HCT116 (cell line): ENCODE measurements around the gene AK4.

Source experiments
- CTCF ChIP-seq, 3 experiments: fragments of 200-600 bp in 1 of 3; sonication (generic) in 1 of 3; IDR thresholded peaks in 2 of 3; conservative IDR thresholded peaks in 1 of 3; 2 replicates each; pipeline ENCODE4 v1.5.1; 2012 to 2017; ENCODE audit warnings: low read depth in 2 of 3, low read length in 2 of 3, antibody characterized with exemption in 1 of 3, borderline replicate concordance in 1 of 3, control low read depth in 1 of 3, mild to moderate bottlenecking in 1 of 3, mixed read lengths in 1 of 3, mixed run types in 1 of 3, moderate library complexity in 1 of 3; ENCODE audit not compliant: insufficient read depth in 1 of 3
- EZH2 ChIP-seq: fragments of 200-600 bp; sonication (generic); IDR thresholded peaks from 2 replicates; pipeline ENCODE4 v1.6.1; 2017; ENCODE audit warnings: antibody characterized with exemption, mixed run types
- EZH2phosphoT487 ChIP-seq: fragments of 200-600 bp; IDR thresholded peaks from 2 replicates; pipeline ENCODE4 v1.6.1; 2018; ENCODE audit warnings: antibody characterized with exemption, borderline replicate concordance
- POLR2A ChIP-seq: IDR thresholded peaks from 2 replicates; pipeline ENCODE4 v1.7.0; 2011; ENCODE audit warnings: borderline replicate concordance; ENCODE audit not compliant: insufficient read depth, insufficient read length; ENCODE audit errors: extremely low read depth
- POLR2AphosphoS5 ChIP-seq: IDR thresholded peaks from 2 replicates; pipeline ENCODE4 v1.6.1; 2011; ENCODE audit warnings: mild to moderate bottlenecking, low read depth, low read length, moderate library complexity
- REST ChIP-seq: IDR thresholded peaks from 2 replicates; pipeline ENCODE4 v1.6.1; 2012; ENCODE audit warnings: low read depth
- SIN3A ChIP-seq: IDR thresholded peaks from 2 replicates; pipeline ENCODE4 v1.6.1; 2012; ENCODE audit warnings: low read depth
- SP1 ChIP-seq: IDR thresholded peaks from 2 replicates; pipeline ENCODE4 v1.6.1; 2012; ENCODE audit warnings: low read depth
- SRF ChIP-seq: IDR thresholded peaks from 2 replicates; pipeline ENCODE4 v1.6.1; 2012; ENCODE audit warnings: low read depth
- TCF7L2 ChIP-seq: IDR thresholded peaks from 2 replicates; pipeline ENCODE4 v1.7.0; 2011; ENCODE audit warnings: borderline replicate concordance, inconsistent platforms; ENCODE audit not compliant: insufficient read depth, insufficient read length; ENCODE audit errors: extremely low read depth
- ZNF274 ChIP-seq: fragments of 200-500 bp; sonication (Bioruptor generic); IDR thresholded peaks from 2 replicates; pipeline ENCODE4 v1.6.1; 2014; ENCODE audit warnings: mild to moderate bottlenecking, low read depth, low read length, inconsistent platforms

GRCh38 chr1:65176056-65176450, 28.1 kb downstream of the AK4 start:
- TF ChIP-seq CTCF (IDR thresholded peaks at IDR 0.05 in 2 of 3, conservative IDR thresholded peaks at IDR 0.05 in 1 of 3; ENCODE audit: borderline replicate concordance in 1 of 3, insufficient read depth in 1 of 3, low read depth in 2 of 3, low read length in 2 of 3), result no peak
- no peak for TF ChIP-seq REST
- TF ChIP-seq EZH2, result no peak
- no peak for TF ChIP-seq TCF7L2
- TF ChIP-seq ZNF274, result no peak
- no peak for TF ChIP-seq POLR2AphosphoS5
- no peak for TF ChIP-seq EZH2phosphoT487
- no peak for TF ChIP-seq SRF
- TF ChIP-seq POLR2A, result no peak
- TF ChIP-seq SIN3A, result no peak
- TF ChIP-seq SP1, result no peak
